IMR-90 (cell line): Measurements from ENCODE around the gene TNK2. TPM values are rescaled to one million over a fixed set of nuclear protein-coding genes. Genes with fewer than 3 reads are reported as not detected.

Experiments used
- ATAC-seq: fragments of 200-7000 bp; cut with Tn5 transposase; 2 replicates; pipeline ENCODE4 v1.9.1; 2020; ENCODE audit warnings: low read depth, mild to moderate bottlenecking, moderate library complexity
- BruUV-seq: library from RNA; stranded (reverse); fragments of 400-500 nt; replicated peaks from 2 replicates; lab custom pipeline; 2021; lab: Mats Ljungman, UMichigan
- CTCF ChIA-PET: fragments of 300-600 bp; formaldehyde crosslinking; extraction: SDS; loops from one replicate; lab custom pipeline; 2021; ENCODE audit warnings: antibody characterized with exemption; lab: Yijun Ruan, JAX
- POLR2A ChIA-PET: fragments of 300-600 bp; sonication (Branson Sonifier 250); formaldehyde crosslinking; loops from one replicate; lab custom pipeline; 2022; ENCODE audit warnings: antibody characterized with exemption; ENCODE audit not compliant: unreplicated experiment; lab: Charles Lee
- DNase-seq: peaks from one replicate; pipeline ENCODE4 v3.0.0; 2013
- H2AFZ ChIP-seq: replicated peaks from 2 replicates; pipeline ENCODE3; 2013; ENCODE audit warnings: low read length, mild to moderate bottlenecking; ENCODE audit not compliant: poor library complexity
- H2AK5ac ChIP-seq: 2 replicates; pipeline ENCODE4 v1.6.1; 2013; ENCODE audit warnings: low read depth, low read length, inconsistent platforms
- H2AK9ac ChIP-seq: replicated peaks from 2 replicates; pipeline ENCODE3; 2013; ENCODE audit warnings: mild to moderate bottlenecking, low read depth, low read length, moderate library complexity; ENCODE audit not compliant: poor library complexity
- H2BK120ac ChIP-seq: 2 replicates; pipeline ENCODE4 v1.6.1; 2013; ENCODE audit warnings: low read depth, low read length, inconsistent platforms
- H2BK15ac ChIP-seq: 3 replicates; pipeline ENCODE4 v1.6.1; 2013; ENCODE audit warnings: low read depth, low read length, inconsistent platforms
- H2BK20ac ChIP-seq: 2 replicates; pipeline ENCODE4 v1.6.1; 2013; ENCODE audit warnings: low read depth, mild to moderate bottlenecking, inconsistent platforms, low read length, moderate library complexity
- H2BK5ac ChIP-seq: 2 replicates; pipeline ENCODE4 v1.6.1; 2013; ENCODE audit warnings: mild to moderate bottlenecking, low read depth, low read length, inconsistent platforms; ENCODE audit not compliant: poor library complexity, severe bottlenecking
- H3K14ac ChIP-seq: replicated peaks from 2 replicates; pipeline ENCODE4 v1.6.1; 2013; ENCODE audit warnings: low read depth, low read length, inconsistent platforms
- H3K18ac ChIP-seq: 2 replicates; pipeline ENCODE4 v1.6.1; 2013; ENCODE audit warnings: low read depth, low read length, control low read depth
- H3K23ac ChIP-seq: 2 replicates; pipeline ENCODE4 v1.6.1; 2013; ENCODE audit warnings: low read depth, low read length, inconsistent platforms
- H3K27ac ChIP-seq: 2 replicates; pipeline ENCODE4 v1.5.1; 2013; ENCODE audit warnings: mild to moderate bottlenecking, control low read depth, low read length; ENCODE audit not compliant: insufficient read depth
- H3K27me3 ChIP-seq: 2 replicates; pipeline ENCODE4 v1.6.1; 2013; ENCODE audit warnings: low read length; ENCODE audit not compliant: control insufficient read depth, insufficient read depth
- H3K36me3 ChIP-seq: 2 replicates; pipeline ENCODE4 v1.6.1; 2013; ENCODE audit warnings: low read length, mixed read lengths; ENCODE audit not compliant: control insufficient read depth, insufficient read depth
- H3K4ac ChIP-seq: 2 replicates; pipeline ENCODE4 v1.6.1; 2013; ENCODE audit warnings: low read depth, low read length, inconsistent platforms
- H3K4me1 ChIP-seq: 2 replicates; pipeline ENCODE4 v1.6.1; 2013; ENCODE audit warnings: low read length, mixed read lengths; ENCODE audit not compliant: control insufficient read depth, insufficient read depth
- H3K4me2 ChIP-seq: 2 replicates; pipeline ENCODE4 v1.6.1; 2013; ENCODE audit warnings: low read depth, mild to moderate bottlenecking, control low read depth, low read length, moderate library complexity
- H3K4me3 ChIP-seq: 2 replicates; pipeline ENCODE4 v1.5.1; 2013; ENCODE audit warnings: low read depth, mild to moderate bottlenecking, control low read depth, low read length, moderate library complexity; ENCODE audit not compliant: insufficient read depth
- H3K56ac ChIP-seq: 2 replicates; pipeline ENCODE4 v1.6.1; 2013; ENCODE audit warnings: low read length, inconsistent platforms; ENCODE audit not compliant: insufficient read depth; ENCODE audit errors: extremely low read depth
- H3K79me1 ChIP-seq, 2 experiments: 2 replicates each; pipeline ENCODE4 v1.6.1; 2013; ENCODE audit warnings: low read length in 2 of 2, inconsistent platforms in 1 of 2, low read depth in 1 of 2
- H3K9ac ChIP-seq: 2 replicates; pipeline ENCODE4 v1.6.1; 2013; ENCODE audit warnings: low read depth, low read length, control low read depth
- H3K9me1 ChIP-seq: 2 replicates; pipeline ENCODE4 v1.6.1; 2013; ENCODE audit warnings: low read length, inconsistent platforms; ENCODE audit not compliant: insufficient read depth
- H3K9me3 ChIP-seq: 2 replicates; pipeline ENCODE4 v1.6.1; 2013; ENCODE audit warnings: low read length; ENCODE audit not compliant: control insufficient read depth, insufficient read depth
- H4K20me1 ChIP-seq: 2 replicates; pipeline ENCODE4 v1.6.1; 2013; ENCODE audit warnings: low read length, inconsistent platforms; ENCODE audit not compliant: insufficient read depth
- H4K5ac ChIP-seq: 2 replicates; pipeline ENCODE4 v1.6.1; 2013; ENCODE audit warnings: mild to moderate bottlenecking, low read depth, low read length, control low read depth
- H4K8ac ChIP-seq, 2 experiments: 2 replicates each; pipeline ENCODE4 v1.6.1; 2013; ENCODE audit warnings: low read depth in 2 of 2, low read length in 2 of 2, control low read depth in 1 of 2, inconsistent platforms in 1 of 2
- H4K91ac ChIP-seq: 2 replicates; pipeline ENCODE4 v1.6.1; 2013; ENCODE audit warnings: low read depth, low read length, inconsistent platforms; ENCODE audit not compliant: insufficient read depth
- BHLHE40 ChIP-seq: fragments of 150-350 bp; IDR thresholded peaks from 2 replicates; pipeline ENCODE4 v1.6.1; 2016; ENCODE audit warnings: mild to moderate bottlenecking, low read depth, low read length
- CEBPB ChIP-seq: IDR thresholded peaks from 2 replicates; pipeline ENCODE4 v1.6.1; 2012; ENCODE audit warnings: low read depth, low read length, improper control_type of control experiment
- CHD1 ChIP-seq: IDR thresholded peaks from 2 replicates; pipeline ENCODE4 v1.6.1; 2012; ENCODE audit warnings: low read depth, low read length, improper control_type of control experiment
- CTCF ChIP-seq: conservative IDR thresholded peaks from 2 replicates; pipeline ENCODE4 v1.5.1; 2012; ENCODE audit warnings: mild to moderate bottlenecking, low read depth, low read length, improper control_type of control experiment
- ELK1 ChIP-seq: fragments of 150-350 bp; IDR thresholded peaks from 2 replicates; pipeline ENCODE4 v1.6.1; 2016; ENCODE audit warnings: low read depth, mild to moderate bottlenecking, low read length, moderate library complexity, borderline replicate concordance
- FOS ChIP-seq: fragments of 150-350 bp; IDR thresholded peaks from 2 replicates; pipeline ENCODE4 v1.6.1; 2016; ENCODE audit warnings: low read depth, low read length
- MAFK ChIP-seq: IDR thresholded peaks from 2 replicates; pipeline ENCODE4 v1.6.1; 2012; ENCODE audit warnings: low read depth, low read length, improper control_type of control experiment
- MAZ ChIP-seq: IDR thresholded peaks from 2 replicates; pipeline ENCODE4 v1.6.1; 2012; ENCODE audit warnings: low read depth, mild to moderate bottlenecking, low read length, improper control_type of control experiment, moderate library complexity, borderline replicate concordance
- MXI1 ChIP-seq: IDR thresholded peaks from 2 replicates; pipeline ENCODE4 v1.6.1; 2012; ENCODE audit warnings: low read depth, mild to moderate bottlenecking, low read length, moderate library complexity, borderline replicate concordance
- NFE2L2 ChIP-seq: fragments of 150-350 bp; IDR thresholded peaks from 2 replicates; pipeline ENCODE4 v1.6.1; 2016; ENCODE audit warnings: low read depth, mild to moderate bottlenecking, low read length
- POLR2A ChIP-seq: IDR thresholded peaks from 2 replicates; pipeline ENCODE4 v1.6.1; 2012; ENCODE audit warnings: mild to moderate bottlenecking, low read depth, low read length
- RAD21 ChIP-seq: IDR thresholded peaks from 2 replicates; pipeline ENCODE4 v1.6.1; 2012; ENCODE audit warnings: low read length, improper control_type of control experiment
- RCOR1 ChIP-seq: IDR thresholded peaks from 2 replicates; pipeline ENCODE4 v1.6.1; 2012; ENCODE audit warnings: mild to moderate bottlenecking, low read length, improper control_type of control experiment; ENCODE audit not compliant: insufficient replicate concordance
- RFX5 ChIP-seq: IDR thresholded peaks from 2 replicates; pipeline ENCODE4 v1.8.0; 2012; ENCODE audit warnings: low read depth, mild to moderate bottlenecking, low read length, moderate library complexity
- SMC3 ChIP-seq: fragments of 150-350 bp; IDR thresholded peaks from 2 replicates; pipeline ENCODE4 v1.6.1; 2016; ENCODE audit warnings: low read depth, mild to moderate bottlenecking, antibody characterized with exemption, low read length, moderate library complexity
- USF2 ChIP-seq: fragments of 150-350 bp; IDR thresholded peaks from 2 replicates; pipeline ENCODE4 v1.6.1; 2017; ENCODE audit warnings: mild to moderate bottlenecking, antibody characterized with exemption, low read length, low read depth
- WGBS, 2 experiments: methylation state at CpG; one replicate each; pipeline versions ENCODE4 v1.1.5 to v1.1.7; 2013; ENCODE audit warnings: missing lambda C conversion rate in 2 of 2; ENCODE audit not compliant: insufficient read length in 1 of 2; ENCODE audit errors: extremely low coverage in 2 of 2; 5-methylcytosine and 5-hydroxymethylcytosine counted together
- dilution Hi-C: fragments of 300-500 bp; cut with HindIII; formaldehyde crosslinking; loops from one replicate; pipeline ENCODE4 v1.14.3; 2018; ENCODE audit warnings: low sequenced_read_pairs; ENCODE audit not compliant: unreplicated experiment
- in situ Hi-C: fragments of 300-500 bp; cut with MboI; formaldehyde crosslinking; loops from 3 replicates; pipeline ENCODE4 v1.14.3; 2019; ENCODE audit warnings: low sequenced_read_pairs, inconsistent platforms, mixed read lengths
- intact Hi-C: fragments of 100-400 bp; cut with micrococcal nuclease; formaldehyde crosslinking; loops from 2 replicates; pipeline ENCODE4 v1.10.0; 2022
- polyA plus RNA-seq, 3 experiments: library from polyadenylated mRNA; depleted of rRNA; stranded (reverse); fragments of >200 nt; gene quantifications; 2 replicates each; pipeline ENCODE4 v1.2.3, GENCODE V29; 2012; ENCODE audit warnings: low replicate concordance in 1 of 3
- total RNA-seq: library from RNA; depleted of rRNA; stranded (reverse); fragments of >200 nt; gene quantifications from 2 replicates; pipeline ENCODE4 v1.2.3, GENCODE V29; 2012

Gene TNK2
- total and polyA plus RNA-seq, 2 of the 4 experiments (the other 2 are of a cell fraction) = 2.2 to 13.8 TPM

GRCh38 chr3:195893044-195893395, 15.3 kb downstream of the TNK2 start:
- Histone ChIP-seq H2AFZ (peak overlapping the region; percentile 83), H2BK5ac (peak overlapping the region; percentile 48), H3K4me3 (no peak overlapping the region), H3K27ac (peak overlapping the region; percentile 30), H2BK20ac (0 out of 2 replicates have a peak overlapping the region, but pooled peaks have one; percentile 51), H2AK9ac (peak overlapping the region; percentile 3), H2BK15ac (no peak overlapping the region), H3K9me3 (no peaks in the 10 kb centered on the region), H3K4me1 (peaks cover 30% of the 10 kb centered on the region), H3K4me2 (peak overlapping the region; percentile 54), H3K27me3 (no peaks in the 10 kb centered on the region), H4K5ac (peak overlapping the region; percentile 6; the same call in 1 of the 2 replicates), H3K4ac (peak overlapping the region; percentile 50), H3K36me3 (peaks cover 3% of the 10 kb centered on the region; the same call in 1 of the 2 replicates), H3K14ac (peak overlapping the region; percentile 70; the same call in 1 of the 2 replicates), H4K20me1 (peaks cover 9% of the 10 kb centered on the region; the same call in 1 of the 2 replicates), H2AK5ac (peak overlapping the region; percentile 83), H3K9ac (peak overlapping the region; percentile 20), H2BK120ac (no peak overlapping the region), H3K18ac (peak overlapping the region; percentile 2; the same call in 1 of the 2 replicates), H4K91ac (no peak overlapping the region; the same call in 1 of the 2 replicates), H4K8ac (peak overlapping the region in 1 of 2 experiments; percentile 73; a peak in 1 of 4 replicates), H3K23ac (0 out of 2 replicates have a peak overlapping the region, but pooled peaks have one; percentile 17), H3K56ac (no peak overlapping the region), H3K9me1 (peaks cover 8% of the 10 kb centered on the region), H3K79me1 (peaks cover 18 to 55% of the 10 kb centered on the region in 2 experiments; a peak in 3 of 4 replicates)
- TF ChIP-seq CEBPB (no peak), RAD21 (no peak), MXI1 (no peak), POLR2A (no peak), FOS (no peak), CTCF (no peak), ELK1 (no peak), MAZ (no peak), RCOR1 (no peak), SMC3 (no peak), MAFK (no peak), NFE2L2 (no peak), CHD1 (no peak), RFX5 (no peak), BHLHE40 (no peak), USF2 (no peak)
- CTCF ChIA-PET = interaction anchor here (1.0 kb wide), 1 partner anchor 30 kb away, joined by 5 read pairs; no protein-coding TSS in a partner anchor
- dilution Hi-C loops = no loop called here
- no peak for ATAC-seq
- no peak for DNase-seq
- WGBS, 2 experiments = no CpG with 5 or more reads among the region's 9 CpGs
- intact Hi-C loops = no loop called here
- POLR2A ChIA-PET = no interaction called here
- in situ Hi-C loops = no loop called here
- no TSS peak for BruUV-seq
